Measurements from ENCODE around the gene WDR19. TPM values are rescaled to one million over a fixed set of nuclear protein-coding genes. Genes with fewer than 3 reads are reported as not detected.

Gene WDR19
- total and polyA plus RNA-seq, 7 experiments from 2014 or later: 5.3 to 44.3 (median 14.3) TPM

- POLR2A ChIA-PET: no interaction called here
- intact Hi-C loops (cut with micrococcal nuclease): no loop called here
Measured at GRCh38 chr4:39331191-39331590, 148.9 kb downstream of the WDR19 start.

More at GRCh38 chr4:39331191-39331590, 148.9 kb downstream of the WDR19 start:
- Histone ChIP-seq H3K9me3 (ENCODE audit: control insufficient read depth in 2 of 3, low read length in 3 of 3) (no peaks in the 10 kb centered on the region), H3K4me1 (ENCODE audit: control insufficient read depth in 2 of 2, insufficient read depth in 2 of 2, low read length in 2 of 2) (no peaks in the 10 kb centered on the region), H3K36me3 (ENCODE audit: control insufficient read depth in 2 of 3, insufficient read depth in 3 of 3, low read length in 3 of 3) (peaks cover 0 to 17% (median 6%) of the 10 kb centered on the region in 3 experiments), H3K4me3 (ENCODE audit: low read length) (no peak overlapping the region), H3K27me3 (ENCODE audit: control insufficient read depth in 2 of 2, insufficient read depth in 2 of 2, low read length in 2 of 2) (no peaks in the 10 kb centered on the region), H3K27ac (ENCODE audit: low read depth, low read length) (no peak overlapping the region)
- Mint-ChIP-seq H3K4me1 (peaks cover 3 to 54% (median 42%) of the 10 kb centered on the region in 7 donors), H3K27ac (no peak overlapping the region), H3K36me3 (peaks cover 4 to 24% (median 18%) of the 10 kb centered on the region in 5 donors), H3K9me3 (no peaks in the 10 kb centered on the region), H3K27me3 (no peaks in the 10 kb centered on the region), H3K4me3 (no peak overlapping the region)
- DNase-seq (no peak), ATAC-seq (no peak)
- CTCF ChIA-PET: no interaction called here

Other genes with a start within 250 kb of the WDR19 start
- gene TMEM156, start 150.1 kb upstream of the WDR19 start, total RNA-seq: 10 to 100 TPM in 2 of 5 experiments, 1 to 10 TPM in 3; 8.6 to 36.4 (median 9.4) TPM
- 10 to 100 TPM; 16.6 to 37.0 TPM for gene TMEM156, start 150.1 kb upstream of the WDR19 start, polyA plus RNA-seq
- gene KLHL5, start 120.3 kb upstream of the WDR19 start, total RNA-seq: 10 to 100 TPM; 17.8 to 56.7 (median 28.0) TPM
- gene KLHL5, start 120.3 kb upstream of the WDR19 start, polyA plus RNA-seq: 1 to 10 TPM; 8.7 to 9.3 TPM
- gene RFC1, start 183.8 kb downstream of the WDR19 start, total RNA-seq: 10 to 100 TPM; 62.4 to 66.4 (median 64.3) TPM
- 10 to 100 TPM; 33.8 to 56.2 TPM for gene RFC1, start 183.8 kb downstream of the WDR19 start, polyA plus RNA-seq
- gene KLB, start 224.4 kb downstream of the WDR19 start, total RNA-seq: not detected
- gene KLB, start 224.4 kb downstream of the WDR19 start, polyA plus RNA-seq: under 1 TPM in 1 of 2 donors, not detected in 1; 0.07 TPM